ENCODE measurements around the gene RRP12.

RRP12 gene

DNA sequence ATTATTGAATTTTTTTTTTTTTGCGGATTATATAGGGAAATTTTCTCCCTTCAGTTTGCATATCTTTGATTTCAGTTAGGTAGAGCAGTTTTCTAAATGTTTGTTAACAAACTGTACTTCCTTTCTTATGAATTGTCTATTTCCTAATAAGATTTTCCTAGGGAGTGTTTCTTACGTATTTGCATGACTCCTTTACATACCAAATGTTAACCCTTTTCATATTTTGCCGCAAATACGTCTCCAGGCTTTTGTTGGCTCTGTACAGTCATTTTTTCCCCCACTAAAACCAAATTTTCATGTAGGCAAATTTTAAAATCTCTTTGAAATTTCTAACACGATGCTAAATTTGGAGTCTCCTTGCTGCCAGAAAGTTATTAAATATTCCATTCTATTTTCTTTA is 64.7 kb downstream of the RRP12 start:
- no peak overlapping the region for H3K14ac ChIP-seq (ENCODE audit: low read length in 2 of 2)
- H3K79me1 ChIP-seq (replicated peaks; ENCODE audit: low read length, poor library complexity, severe bottlenecking), result peaks cover 8% of the 10 kb centered on the region
- no peak for DNase-seq
- H2BK12ac ChIP-seq (ENCODE audit: low read length in 2 of 2), result no peak overlapping the region
- no peak overlapping the region for H2AFZ ChIP-seq (ENCODE audit: low read depth, low read length)
- H2BK15ac ChIP-seq (ENCODE audit: low read depth, poor library complexity, severe bottlenecking), result no peak overlapping the region
- no peak overlapping the region for H3K9ac ChIP-seq (ENCODE audit: low read length)
- no peaks in the 10 kb centered on the region for H3K36me3 ChIP-seq (ENCODE audit: control insufficient read depth in 1 of 2, insufficient read depth in 2 of 2, low read depth in 1 of 2, low read length in 2 of 2)
- H3K27ac ChIP-seq (ENCODE audit: low read length, poor library complexity, severe bottlenecking), result no peak overlapping the region
- H4K91ac ChIP-seq (ENCODE audit: low read length), result no peak overlapping the region
- H3K4me1 ChIP-seq (ENCODE audit: control insufficient read depth, insufficient read depth, low read depth, low read length), result peaks cover 14% of the 10 kb centered on the region
- H3K4ac ChIP-seq (ENCODE audit: low read depth in 1 of 2, low read length in 2 of 2), result no peak overlapping the region
- no peak overlapping the region for H3K23ac ChIP-seq (ENCODE audit: low read length in 2 of 2)
- H3K27me3 ChIP-seq (ENCODE audit: control insufficient read depth in 1 of 2, insufficient read depth in 1 of 2, low read length in 2 of 2), result peaks cover 0 to 20% of the 10 kb centered on the region in 2 experiments
- no peak overlapping the region for H2BK5ac ChIP-seq (ENCODE audit: low read depth, low read length, poor library complexity, severe bottlenecking)
- H3K4me3 ChIP-seq (ENCODE audit: insufficient read depth in 1 of 2, low read depth in 1 of 2, low read length in 2 of 2), result no peak overlapping the region
- 55% methylated on average over 3 of the region's 5 CpGs for WGBS
- no peak overlapping the region for H2BK120ac ChIP-seq (ENCODE audit: low read depth, low read length)
- no peak overlapping the region for H3K4me2 ChIP-seq (ENCODE audit: low read length, poor library complexity, severe bottlenecking)
- no peak overlapping the region for H2AK5ac ChIP-seq (ENCODE audit: low read length, severe bottlenecking)
- H3K9me3 ChIP-seq (ENCODE audit: control insufficient read depth, low read length), result no peaks in the 10 kb centered on the region
- no peak overlapping the region for H3K18ac ChIP-seq (ENCODE audit: low read depth in 1 of 2, low read length in 2 of 2)
- no peak overlapping the region for H4K8ac ChIP-seq (ENCODE audit: low read length)

- Histone ChIP-seq H3K23ac (ENCODE audit: low read length in 2 of 2) (no peak overlapping the region), H3K9me3 (ENCODE audit: control insufficient read depth, low read length) (no peaks in the 10 kb centered on the region), H3K36me3 (ENCODE audit: control insufficient read depth in 1 of 2, insufficient read depth in 2 of 2, low read depth in 1 of 2, low read length in 2 of 2) (no peaks in the 10 kb centered on the region), H3K4ac (ENCODE audit: low read depth in 1 of 2, low read length in 2 of 2) (no peak overlapping the region), H2BK12ac (ENCODE audit: low read length in 2 of 2) (no peak overlapping the region), H4K8ac (ENCODE audit: low read length) (no peak overlapping the region), H2AFZ (ENCODE audit: low read depth, low read length) (no peak overlapping the region), H3K79me1 (replicated peaks; ENCODE audit: low read length, poor library complexity, severe bottlenecking) (peaks cover 12% of the 10 kb centered on the region), H2BK5ac (ENCODE audit: low read depth, low read length, poor library complexity, severe bottlenecking) (no peak overlapping the region), H2BK15ac (ENCODE audit: low read depth, poor library complexity, severe bottlenecking) (no peak overlapping the region), H3K4me2 (ENCODE audit: low read length, poor library complexity, severe bottlenecking) (no peak overlapping the region), H3K27me3 (ENCODE audit: control insufficient read depth in 1 of 2, insufficient read depth in 1 of 2, low read length in 2 of 2) (peaks cover 0 to 19% of the 10 kb centered on the region in 2 experiments), H3K9ac (ENCODE audit: low read length) (no peak overlapping the region), H3K4me3 (ENCODE audit: insufficient read depth in 1 of 2, low read depth in 1 of 2, low read length in 2 of 2) (no peak overlapping the region), H3K18ac (ENCODE audit: low read depth in 1 of 2, low read length in 2 of 2) (no peak overlapping the region), H2BK120ac (ENCODE audit: low read depth, low read length) (no peak overlapping the region), H3K4me1 (ENCODE audit: control insufficient read depth, insufficient read depth, low read depth, low read length) (peaks cover 16% of the 10 kb centered on the region), H2AK5ac (ENCODE audit: low read length, severe bottlenecking) (no peak overlapping the region), H4K91ac (ENCODE audit: low read length) (no peak overlapping the region), H3K14ac (ENCODE audit: low read length in 2 of 2) (no peak overlapping the region), H3K27ac (ENCODE audit: low read length, poor library complexity, severe bottlenecking) (no peak overlapping the region)
- 83% methylated on average over 5 of the region's 5 CpGs for WGBS
- DNase-seq, result no peak
Measured at GRCh38 chr10:97336006-97336405, 65.1 kb downstream of the RRP12 start.

DNA sequence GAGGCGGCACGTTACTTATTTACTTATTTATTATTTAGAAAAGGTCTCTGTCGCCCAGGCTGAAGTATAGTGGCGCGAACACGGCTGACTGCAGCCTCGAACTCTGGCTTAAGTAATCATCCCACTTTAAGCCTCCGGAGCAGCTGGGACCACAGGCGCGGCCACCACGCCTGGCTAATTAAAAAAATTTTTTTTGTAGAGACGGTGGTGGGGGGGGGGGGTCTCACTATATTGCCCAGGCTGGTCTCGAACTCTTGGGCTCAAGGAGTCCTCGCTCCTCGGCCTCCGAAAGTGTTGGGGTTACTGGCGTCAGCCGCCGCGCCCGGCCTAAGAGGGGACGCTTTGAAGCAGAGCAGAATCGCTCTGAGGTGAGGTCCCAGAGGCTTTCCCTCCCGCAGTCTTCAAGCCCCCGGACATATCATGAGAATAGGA is 65.9 kb downstream of the RRP12 start:
- Histone ChIP-seq H4K8ac (ENCODE audit: low read length) (peak overlapping the region; percentile 54), H2AK5ac (ENCODE audit: low read length, severe bottlenecking) (no peak overlapping the region), H3K27ac (ENCODE audit: low read length, poor library complexity, severe bottlenecking) (no peak overlapping the region), H2AFZ (ENCODE audit: low read depth, low read length) (no peak overlapping the region), H3K4me3 (ENCODE audit: insufficient read depth in 1 of 2, low read depth in 1 of 2, low read length in 2 of 2) (peak overlapping the region; percentile 84 to 93), H3K4ac (ENCODE audit: low read depth in 1 of 2, low read length in 2 of 2) (peak overlapping the region in 1 of 2 experiments; percentile 22), H2BK15ac (ENCODE audit: low read depth, poor library complexity, severe bottlenecking) (peak overlapping the region; percentile 80), H4K91ac (ENCODE audit: low read length) (no peak overlapping the region), H3K23ac (ENCODE audit: low read length in 2 of 2) (no peak overlapping the region), H3K27me3 (ENCODE audit: control insufficient read depth in 1 of 2, insufficient read depth in 1 of 2, low read length in 2 of 2) (peaks cover 0 to 19% of the 10 kb centered on the region in 2 experiments), H3K79me1 (replicated peaks; ENCODE audit: low read length, poor library complexity, severe bottlenecking) (peaks cover 16% of the 10 kb centered on the region), H3K36me3 (ENCODE audit: control insufficient read depth in 1 of 2, insufficient read depth in 2 of 2, low read depth in 1 of 2, low read length in 2 of 2) (no peaks in the 10 kb centered on the region), H3K9ac (ENCODE audit: low read length) (peak overlapping the region; percentile 97), H2BK5ac (ENCODE audit: low read depth, low read length, poor library complexity, severe bottlenecking) (no peak overlapping the region), H3K4me1 (ENCODE audit: control insufficient read depth, insufficient read depth, low read depth, low read length) (peaks cover 16% of the 10 kb centered on the region), H3K4me2 (ENCODE audit: low read length, poor library complexity, severe bottlenecking) (peak overlapping the region; percentile 84), H2BK12ac (ENCODE audit: low read length in 2 of 2) (no peak overlapping the region), H2BK120ac (ENCODE audit: low read depth, low read length) (peak overlapping the region; percentile 99), H3K18ac (ENCODE audit: low read depth in 1 of 2, low read length in 2 of 2) (peak overlapping the region; percentile 70 to 82), H3K9me3 (ENCODE audit: control insufficient read depth, low read length) (no peaks in the 10 kb centered on the region), H3K14ac (ENCODE audit: low read length in 2 of 2) (no peak overlapping the region)
- WGBS, result 30% methylated on average over 23 of the region's 25 CpGs
- no peak for DNase-seq

GRCh38 chr10:97334370-97335175 is 66.6 kb downstream of the RRP12 start, which contains the start of gene FRAT2:
TSS of gene FRAT2 (minus strand) at chr10:97334729. CDS start at chr10:97334572, 157 bp downstream.
- Histone ChIP-seq H3K14ac (ENCODE audit: low read length in 2 of 2) (peak within 1 kb of the TSS in 1 of 2 experiments; percentile 85), H3K36me3 (ENCODE audit: control insufficient read depth in 1 of 2, insufficient read depth in 2 of 2, low read depth in 1 of 2, low read length in 2 of 2) (no peaks in the 10 kb centered on the region), H2BK120ac (ENCODE audit: low read depth, low read length) (peak within 1 kb of the TSS; percentile 99), H3K4me1 (ENCODE audit: control insufficient read depth, insufficient read depth, low read depth, low read length) (peaks cover 16% of the 10 kb centered on the region), H3K9ac (ENCODE audit: low read length) (peak within 1 kb of the TSS; percentile 97), H3K23ac (ENCODE audit: low read length in 2 of 2) (peak within 1 kb of the TSS in 1 of 2 experiments; percentile 96), H3K4ac (ENCODE audit: low read depth in 1 of 2, low read length in 2 of 2) (peak within 1 kb of the TSS; percentile 83 to 100), H2AFZ (ENCODE audit: low read depth, low read length) (peak within 1 kb of the TSS; percentile 77), H2BK5ac (ENCODE audit: low read depth, low read length, poor library complexity, severe bottlenecking) (peak within 1 kb of the TSS; percentile 95), H4K8ac (ENCODE audit: low read length) (peak within 1 kb of the TSS; percentile 98), H3K4me2 (ENCODE audit: low read length, poor library complexity, severe bottlenecking) (peak within 1 kb of the TSS; percentile 84), H4K91ac (ENCODE audit: low read length) (peak within 1 kb of the TSS; percentile 100), H2BK15ac (ENCODE audit: low read depth, poor library complexity, severe bottlenecking) (peak within 1 kb of the TSS; percentile 94), H3K9me3 (ENCODE audit: control insufficient read depth, low read length) (no peaks in the 10 kb centered on the region), H2AK5ac (ENCODE audit: low read length, severe bottlenecking) (no peak within 1 kb of the TSS), H2BK12ac (ENCODE audit: low read length in 2 of 2) (peak within 1 kb of the TSS; percentile 89 to 98), H3K79me1 (replicated peaks; ENCODE audit: low read length, poor library complexity, severe bottlenecking) (peaks cover 21% of the 10 kb centered on the region), H3K27me3 (ENCODE audit: control insufficient read depth in 1 of 2, insufficient read depth in 1 of 2, low read length in 2 of 2) (peaks cover 0 to 19% of the 10 kb centered on the region in 2 experiments), H3K18ac (ENCODE audit: low read depth in 1 of 2, low read length in 2 of 2) (peak within 1 kb of the TSS; percentile 99 to 100), H3K4me3 (ENCODE audit: insufficient read depth in 1 of 2, low read depth in 1 of 2, low read length in 2 of 2) (peak within 1 kb of the TSS; percentile 84 to 93), H3K27ac (ENCODE audit: low read length, poor library complexity, severe bottlenecking) (peak within 1 kb of the TSS; percentile 42)
- under 1% methylated on average over 55 of the region's 103 CpGs for WGBS
- peak; percentile 92 for DNase-seq

Measured in mesenchymal stem cell (in vitro differentiated cells and primary cell).